Endothelial cell of umbilical vein (primary cell): ENCODE measurements around the gene PRKCQ. TPM values are rescaled to one million over a fixed set of nuclear protein-coding genes. Genes with fewer than 3 reads are reported as not detected.

Experiments
- BruUV-seq: library from RNA; stranded (reverse); fragments of 400-500 nt; replicated peaks from 2 replicates; lab custom pipeline; 2021; lab: Mats Ljungman, UMichigan
- CTCF ChIA-PET: fragments of 300-600, 350-600 bp; sonication (Branson Sonifier 250); formaldehyde crosslinking; loops from one replicate; lab custom pipeline; 2021; ENCODE audit warnings: antibody characterized with exemption, inconsistent platforms; lab: Charles Lee
- POLR2A ChIA-PET: fragments of 300-600, 350-600 bp; sonication (Branson Sonifier 250); formaldehyde crosslinking; loops from one replicate; lab custom pipeline; 2021; ENCODE audit warnings: antibody characterized with exemption, inconsistent platforms; lab: Charles Lee
- DNase-seq: peaks from one replicate; pipeline ENCODE4 v3.0.0-alpha.2; 2011; ENCODE audit warnings: low read depth, low spot score
- FAIRE-seq: peaks from 2 replicates; lab custom pipeline; 2011; peaks lifted over from hg19 to GRCh38; lab: Jason Lieb, UNC
- H2AFZ ChIP-seq: 2 replicates; pipeline ENCODE4 v1.6.0; 2012; ENCODE audit warnings: low read depth, low read length, control low read depth, inconsistent platforms
- H3K27ac ChIP-seq: 2 replicates; pipeline ENCODE4 v1.5.1; 2011; ENCODE audit warnings: low read depth, mild to moderate bottlenecking, control low read depth, low read length, moderate library complexity; ENCODE audit not compliant: insufficient read depth
- H3K27me3 ChIP-seq, 2 experiments: 2 replicates each; pipeline versions ENCODE4 v1.6.0 to v1.6.1; 2011; ENCODE audit warnings: low read length in 2 of 2, mixed read lengths in 1 of 2; ENCODE audit not compliant: control insufficient read depth in 2 of 2, insufficient read depth in 2 of 2
- H3K36me3 ChIP-seq, 2 experiments: 2 replicates in 1 of 2; 3 replicates in 1 of 2; pipeline ENCODE4 v1.5.1; 2011; ENCODE audit warnings: low read length in 2 of 2, mild to moderate bottlenecking in 1 of 2, moderate library complexity in 1 of 2; ENCODE audit not compliant: control insufficient read depth in 2 of 2, insufficient read depth in 2 of 2; ENCODE audit errors: extremely low read depth in 1 of 2
- H3K4me1 ChIP-seq: 3 replicates; pipeline ENCODE4 v1.5.1; 2011; ENCODE audit warnings: mild to moderate bottlenecking, low read length; ENCODE audit not compliant: control insufficient read depth, insufficient read depth; ENCODE audit errors: extremely low read depth
- H3K4me2 ChIP-seq: 2 replicates; pipeline ENCODE4 v1.6.1; 2011; ENCODE audit warnings: low read length, control low read depth, mixed read lengths; ENCODE audit not compliant: insufficient read depth
- H3K4me3 ChIP-seq, 3 experiments: fragments of 200-600 bp in 1 of 3; sonication (generic), shearing (Covaris generic) in 1 of 3; replicated peaks in 1 of 3; 2 replicates each; pipeline ENCODE4 v1.5.1; 2011 to 2016; ENCODE audit warnings: control low read depth in 3 of 3, low read length in 3 of 3, mild to moderate bottlenecking in 2 of 3, inconsistent platforms in 1 of 3, low read depth in 1 of 3, moderate library complexity in 1 of 3; ENCODE audit not compliant: insufficient read depth in 1 of 3
- H3K79me2 ChIP-seq: 2 replicates; pipeline ENCODE4 v1.6.0; 2012; ENCODE audit warnings: low read length, inconsistent platforms; ENCODE audit not compliant: control insufficient read depth, insufficient read depth
- H3K9ac ChIP-seq: replicated peaks from 2 replicates; pipeline ENCODE3; 2011; ENCODE audit warnings: low read length, control low read depth; ENCODE audit not compliant: insufficient read depth; ENCODE audit errors: extremely low read depth
- H3K9me1 ChIP-seq: replicated peaks from 3 replicates; pipeline ENCODE4 v1.6.0; 2011; ENCODE audit warnings: mild to moderate bottlenecking, low read length; ENCODE audit not compliant: control insufficient read depth, insufficient read depth; ENCODE audit errors: extremely low read depth
- H3K9me3 ChIP-seq: replicated peaks from 2 replicates; pipeline ENCODE4 v1.5.1; 2012; ENCODE audit warnings: low read length, inconsistent platforms; ENCODE audit not compliant: control insufficient read depth, insufficient read depth
- H4K20me1 ChIP-seq: replicated peaks from 2 replicates; pipeline ENCODE3; 2011; ENCODE audit warnings: mild to moderate bottlenecking, low read length; ENCODE audit not compliant: control insufficient read depth, insufficient read depth; ENCODE audit errors: extremely low read depth
- EZH2 ChIP-seq: IDR thresholded peaks from 2 replicates; pipeline ENCODE4 v1.6.1; 2012; ENCODE audit warnings: borderline replicate concordance, low read depth, mild to moderate bottlenecking, moderate library complexity, low read length, inconsistent platforms; ENCODE audit not compliant: severe bottlenecking
- FOS ChIP-seq: IDR thresholded peaks from 2 replicates; pipeline ENCODE4 v1.6.1; 2011; ENCODE audit warnings: mild to moderate bottlenecking, low read length, moderate library complexity, borderline replicate concordance; ENCODE audit not compliant: insufficient read depth
- GATA2 ChIP-seq: IDR thresholded peaks from 2 replicates; pipeline ENCODE4 v1.7.0; 2011; ENCODE audit warnings: low read depth, mild to moderate bottlenecking, moderate library complexity, mixed read lengths, low read length; ENCODE audit not compliant: insufficient read length, insufficient read depth
- JUN ChIP-seq: IDR thresholded peaks from 2 replicates; pipeline ENCODE4 v1.6.1; 2011; ENCODE audit warnings: borderline replicate concordance, low read depth; ENCODE audit not compliant: insufficient read length, insufficient read depth
- MYC ChIP-seq: IDR thresholded peaks from one replicate; pipeline ENCODE4 v1.6.1; 2011; ENCODE audit warnings: mild to moderate bottlenecking, low read depth, low read length
- POLR2A ChIP-seq: IDR thresholded peaks from 2 replicates; pipeline ENCODE4 v1.6.1; 2012; ENCODE audit warnings: low read depth, mild to moderate bottlenecking, control low read depth, low read length
- POLR2AphosphoS5 ChIP-seq: IDR thresholded peaks from 2 replicates; pipeline ENCODE4 v1.6.1; 2012; ENCODE audit warnings: low read depth, mild to moderate bottlenecking, control low read depth, low read length, moderate library complexity; ENCODE audit not compliant: insufficient read depth
- dilution Hi-C: fragments of 300-500 bp; cut with MboI; formaldehyde crosslinking; loops from one replicate; pipeline ENCODE4 v1.15.0; 2019; ENCODE audit warnings: low sequenced_read_pairs; ENCODE audit not compliant: extremely low pct_ligation_motif_present
- intact Hi-C: fragments of 100-400 bp; cut with micrococcal nuclease; formaldehyde crosslinking; loops from one replicate; pipeline ENCODE4 v1.10.0; 2022
- polyA plus RNA-seq, 4 experiments: library from polyadenylated mRNA; depleted of rRNA in 3 of 4; stranded (reverse) in 3 of 4; unstranded in 1 of 4; fragments of >200 nt; gene quantifications; 2 replicates each; pipeline versions ENCODE4 v1.2.1 to v1.2.3, GENCODE V29; 2011 to 2012; ENCODE audit warnings: missing spikeins in 1 of 4
- total RNA-seq: library from RNA; stranded (reverse); gene quantifications from 2 replicates; pipeline ENCODE4 v1.2.3, GENCODE V29; 2021
- TF ChIP-seq, protein P1 (sequence below): IDR thresholded peaks from 2 replicates; pipeline ENCODE4 v1.6.1; 2011; ENCODE audit not compliant: insufficient read depth, insufficient read length
- TF ChIP-seq, protein P2 (sequence below), 2 donors: IDR thresholded peaks; 1 replicate in 1 of 2; 2 replicates in 1 of 2; pipeline ENCODE4 v1.5.1; 2011; ENCODE audit warnings: low read length in 2 of 2, mild to moderate bottlenecking in 2 of 2, moderate library complexity in 2 of 2, control low read depth in 1 of 2, inconsistent platforms in 1 of 2, low read depth in 1 of 2; ENCODE audit not compliant: insufficient read depth in 1 of 2; ENCODE audit errors: extremely low read depth in 1 of 2

Gene PRKCQ
- total and polyA plus RNA-seq, 2 donors (not counting 3 experiments of a cell fraction or from before 2014, with no cell fraction given): 0.32 to 0.55 TPM

DNA sequence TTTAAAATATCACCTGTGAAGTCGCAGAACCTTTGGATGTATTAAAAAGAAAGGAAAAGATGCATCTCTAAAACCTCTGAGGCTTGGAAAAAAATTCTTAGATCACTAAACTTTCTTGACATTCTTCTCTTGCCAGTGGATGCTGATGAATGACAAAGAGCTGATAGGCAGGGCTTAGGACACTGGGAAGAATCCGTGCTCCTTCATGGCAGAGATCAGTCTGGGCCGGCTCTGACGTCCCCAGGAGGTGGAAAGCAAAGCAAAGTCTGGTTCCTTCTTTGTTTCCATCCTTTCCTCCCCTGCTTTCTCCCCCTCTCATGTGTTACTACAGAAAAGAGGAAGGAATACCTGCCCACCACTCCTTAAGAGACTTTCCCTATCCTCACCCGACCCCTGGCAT lies 161.9 kb downstream of the PRKCQ start:
- POLR2A ChIA-PET: no interaction called here
- CTCF ChIA-PET: interaction anchor here (1.4 to 2.0 kb wide), 3 partner anchors 249 to 1269 kb away, joined by 6 to 23 read pairs (median 10); no protein-coding TSS in a partner anchor
- TF ChIP-seq, protein P1, sequence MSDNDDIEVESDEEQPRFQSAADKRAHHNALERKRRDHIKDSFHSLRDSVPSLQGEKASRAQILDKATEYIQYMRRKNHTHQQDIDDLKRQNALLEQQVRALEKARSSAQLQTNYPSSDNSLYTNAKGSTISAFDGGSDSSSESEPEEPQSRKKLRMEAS: no peak
- TF ChIP-seq, protein P2, sequence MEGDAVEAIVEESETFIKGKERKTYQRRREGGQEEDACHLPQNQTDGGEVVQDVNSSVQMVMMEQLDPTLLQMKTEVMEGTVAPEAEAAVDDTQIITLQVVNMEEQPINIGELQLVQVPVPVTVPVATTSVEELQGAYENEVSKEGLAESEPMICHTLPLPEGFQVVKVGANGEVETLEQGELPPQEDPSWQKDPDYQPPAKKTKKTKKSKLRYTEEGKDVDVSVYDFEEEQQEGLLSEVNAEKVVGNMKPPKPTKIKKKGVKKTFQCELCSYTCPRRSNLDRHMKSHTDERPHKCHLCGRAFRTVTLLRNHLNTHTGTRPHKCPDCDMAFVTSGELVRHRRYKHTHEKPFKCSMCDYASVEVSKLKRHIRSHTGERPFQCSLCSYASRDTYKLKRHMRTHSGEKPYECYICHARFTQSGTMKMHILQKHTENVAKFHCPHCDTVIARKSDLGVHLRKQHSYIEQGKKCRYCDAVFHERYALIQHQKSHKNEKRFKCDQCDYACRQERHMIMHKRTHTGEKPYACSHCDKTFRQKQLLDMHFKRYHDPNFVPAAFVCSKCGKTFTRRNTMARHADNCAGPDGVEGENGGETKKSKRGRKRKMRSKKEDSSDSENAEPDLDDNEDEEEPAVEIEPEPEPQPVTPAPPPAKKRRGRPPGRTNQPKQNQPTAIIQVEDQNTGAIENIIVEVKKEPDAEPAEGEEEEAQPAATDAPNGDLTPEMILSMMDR (IDR thresholded peaks at IDR 0.05; ENCODE audit: extremely low read depth in 1 of 2, insufficient read depth in 1 of 2, low read depth in 1 of 2, low read length in 2 of 2): no peak
- TF ChIP-seq POLR2AphosphoS5 (no peak), POLR2A (no peak), JUN (no peak), MYC (no peak), FOS (no peak), GATA2 (no peak), EZH2 (no peak)
- dilution Hi-C loops: no loop called here
- no peak overlapping the region for H3K9ac ChIP-seq
- BruUV-seq: no TSS peak
- H3K9me1 ChIP-seq: no peaks in the 10 kb centered on the region
- H3K9me3 ChIP-seq: no peaks in the 10 kb centered on the region
- intact Hi-C loops: loop anchor here (5.0 to 10.0 kb wide), 2 partner anchors 999 to 1267 kb away; no protein-coding TSS in a partner anchor
- no peak overlapping the region for H3K27ac ChIP-seq
- DNase-seq (no peak), FAIRE-seq (no peak)
- H3K4me3 ChIP-seq: no peak overlapping the region
- H4K20me1 ChIP-seq: no peaks in the 10 kb centered on the region
- no peaks in the 10 kb centered on the region for H3K79me2 ChIP-seq
- no peaks in the 10 kb centered on the region for H3K36me3 ChIP-seq
- no peak overlapping the region for H3K4me2 ChIP-seq
- peaks cover 6% of the 10 kb centered on the region in 2 experiments for H3K27me3 ChIP-seq
- no peak overlapping the region for H2AFZ ChIP-seq
- no peaks in the 10 kb centered on the region for H3K4me1 ChIP-seq
